MM.1S (cell line): ENCODE measurements around the gene SERPINB12.

Experiments used
- DNase-seq: peaks from one replicate; pipeline ENCODE4 v3.0.0-alpha.2; 2015
- H2AFZ ChIP-seq: fragments of 300-600 bp; sonication (generic); 2 replicates; pipeline ENCODE4 v1.6.0; 2016; ENCODE audit warnings: antibody characterized with exemption, low read length
- H3F3A ChIP-seq: fragments of 300-600 bp; sonication (generic); 2 replicates; pipeline ENCODE4 v1.6.1; 2016; ENCODE audit warnings: mild to moderate bottlenecking, antibody characterized with exemption, low read length, moderate library complexity, mixed read lengths; ENCODE audit not compliant: insufficient read depth
- H3K27ac ChIP-seq: fragments of 300-600 bp; sonication (generic); 2 replicates; pipeline ENCODE4 v1.5.1; 2016; ENCODE audit warnings: mild to moderate bottlenecking, low read length
- H3K27me3 ChIP-seq: fragments of 300-600 bp; sonication (generic); replicated peaks from 2 replicates; pipeline ENCODE4 v1.6.0; 2016; ENCODE audit warnings: low read length; ENCODE audit not compliant: insufficient read depth
- H3K36me3 ChIP-seq: fragments of 300-600 bp; sonication (generic); replicated peaks from 2 replicates; pipeline ENCODE4 v1.6.1; 2016; ENCODE audit warnings: mild to moderate bottlenecking, low read length, mixed read lengths; ENCODE audit not compliant: insufficient read depth
- H3K4me1 ChIP-seq: fragments of 300-600 bp; sonication (generic); 2 replicates; pipeline ENCODE4 v1.6.1; 2016; ENCODE audit warnings: low read length, mixed read lengths
- H3K4me2 ChIP-seq: fragments of 300-600 bp; sonication (generic); 2 replicates; pipeline ENCODE4 v1.6.0; 2016; ENCODE audit warnings: low read depth, low read length
- H3K4me3 ChIP-seq: fragments of 300-600 bp; sonication (generic); 2 replicates; pipeline ENCODE4 v1.5.1; 2016; ENCODE audit warnings: low read length, mixed read lengths
- H3K79me2 ChIP-seq: fragments of 300-600 bp; sonication (generic); 2 replicates; pipeline ENCODE4 v1.6.1; 2016; ENCODE audit warnings: mixed run types, low read length, mixed read lengths
- H3K9ac ChIP-seq: fragments of 300-600 bp; sonication (generic); 2 replicates; pipeline ENCODE4 v1.6.1; 2016; ENCODE audit warnings: low read length, mixed read lengths
- H3K9me2 ChIP-seq: fragments of 300-600 bp; sonication (generic); replicated peaks from 2 replicates; pipeline ENCODE4 v1.6.1; 2016; ENCODE audit warnings: mild to moderate bottlenecking, low read length, mixed read lengths; ENCODE audit not compliant: insufficient read depth
- H3K9me3 ChIP-seq: fragments of 300-600 bp; sonication (generic); replicated peaks from 2 replicates; pipeline ENCODE4 v1.6.1; 2016; ENCODE audit warnings: mild to moderate bottlenecking, low read length, mixed read lengths; ENCODE audit not compliant: insufficient read depth
- H4K20me1 ChIP-seq: fragments of 300-600 bp; sonication (generic); 2 replicates; pipeline ENCODE4 v1.6.1; 2016; ENCODE audit warnings: mild to moderate bottlenecking, low read length, moderate library complexity, mixed read lengths; ENCODE audit not compliant: insufficient read depth
- CTCF ChIP-seq: fragments of 300-600 bp; sonication (generic); IDR thresholded peaks from 2 replicates; pipeline ENCODE4 v1.5.1; 2016; ENCODE audit warnings: antibody characterized with exemption, low read length, mixed read lengths
- EZH2 ChIP-seq: fragments of 300-600 bp; sonication (generic); optimal IDR thresholded peaks from 2 replicates; pipeline ENCODE3; 2017; ENCODE audit warnings: low read depth, mild to moderate bottlenecking, antibody characterized with exemption, low read length, mixed read lengths
- EZH2phosphoT487 ChIP-seq: fragments of 300-600 bp; sonication (generic); IDR thresholded peaks from 2 replicates; pipeline ENCODE4 v1.6.1; 2018; ENCODE audit warnings: antibody characterized with exemption, low read length

The SERPINB12 gene

GRCh38 chr18:63552581-63552980 is 10.4 kb downstream of the SERPINB12 start:
- Histone ChIP-seq H3K9ac (no peak overlapping the region), H4K20me1 (no peaks in the 10 kb centered on the region), H3K79me2 (no peaks in the 10 kb centered on the region), H2AFZ (no peak overlapping the region), H3K27ac (no peak overlapping the region), H3K4me3 (no peak overlapping the region), H3K4me1 (no peaks in the 10 kb centered on the region), H3K4me2 (no peak overlapping the region), H3K36me3 (no peaks in the 10 kb centered on the region), H3K9me3 (no peaks in the 10 kb centered on the region), H3K9me2 (no peaks in the 10 kb centered on the region), H3K27me3 (no peaks in the 10 kb centered on the region), H3F3A (no peaks in the 10 kb centered on the region)
- no peak for TF ChIP-seq EZH2phosphoT487
- no peak for TF ChIP-seq CTCF
- no peak for TF ChIP-seq EZH2
- DNase-seq: no peak

GRCh38 chr18:63553081-63553480 is 10.9 kb downstream of the SERPINB12 start:
- H3K4me2 ChIP-seq: no peak overlapping the region
- no peak for DNase-seq
- H3K4me3 ChIP-seq: no peak overlapping the region
- H3F3A ChIP-seq: no peaks in the 10 kb centered on the region
- H3K27ac ChIP-seq: no peak overlapping the region
- H3K9ac ChIP-seq: no peak overlapping the region
- H3K9me2 ChIP-seq: no peaks in the 10 kb centered on the region
- H3K4me1 ChIP-seq: no peaks in the 10 kb centered on the region
- H3K79me2 ChIP-seq: no peaks in the 10 kb centered on the region
- no peaks in the 10 kb centered on the region for H3K9me3 ChIP-seq
- H3K27me3 ChIP-seq: no peaks in the 10 kb centered on the region
- no peak overlapping the region for H2AFZ ChIP-seq
- no peaks in the 10 kb centered on the region for H4K20me1 ChIP-seq
- H3K36me3 ChIP-seq: no peaks in the 10 kb centered on the region
- TF ChIP-seq CTCF (no peak), EZH2 (no peak), EZH2phosphoT487 (no peak)

GRCh38 chr18:63559567-63560491 is 17.7 kb downstream of the SERPINB12 start:
- H3K4me1 ChIP-seq: peaks cover 20% of the 10 kb centered on the region
- no peaks in the 10 kb centered on the region for H3K36me3 ChIP-seq
- H3K4me2 ChIP-seq: no peak overlapping the region
- H3K79me2 ChIP-seq: no peaks in the 10 kb centered on the region
- no peaks in the 10 kb centered on the region for H3K9me2 ChIP-seq
- H4K20me1 ChIP-seq: no peaks in the 10 kb centered on the region
- no peak overlapping the region for H3K9ac ChIP-seq
- no peaks in the 10 kb centered on the region for H3K9me3 ChIP-seq
- no peak overlapping the region for H2AFZ ChIP-seq
- H3K4me3 ChIP-seq: no peak overlapping the region
- no peak for TF ChIP-seq EZH2phosphoT487
- no peak for TF ChIP-seq CTCF
- TF ChIP-seq EZH2: no peak
- no peak for DNase-seq
- H3F3A ChIP-seq: no peaks in the 10 kb centered on the region
- no peaks in the 10 kb centered on the region for H3K27me3 ChIP-seq
- no peak overlapping the region for H3K27ac ChIP-seq
